Fibroblast of villous mesenchyme (primary cell): ENCODE data around the gene DMXL1. TPM values are rescaled to one million over a fixed set of nuclear protein-coding genes. Genes with fewer than 3 reads are reported as not detected.
A peak's percentile ranks its signal among the peaks of the same experiment; 100 is the strongest.

ENCODE experiments used
- DNase-seq: peaks from one replicate; pipeline ENCODE4 v3.0.0-alpha.2; 2010; ENCODE audit warnings: low read depth
- H3K4me3 ChIP-seq: 2 replicates; pipeline ENCODE4 v1.5.1; 2011; ENCODE audit warnings: low read depth, mild to moderate bottlenecking, low read length
- total RNA-seq: library from RNA; depleted of rRNA; stranded (reverse); fragments of >200 nt; gene quantifications from 2 replicates; pipeline ENCODE4 v1.2.3, GENCODE V29; 2012
- TF ChIP-seq, protein P1 (sequence below): IDR thresholded peaks from 2 replicates; pipeline ENCODE4 v1.5.1; 2012; ENCODE audit warnings: low read depth, mild to moderate bottlenecking, low read length; ENCODE audit not compliant: insufficient read depth

DMXL1 gene
- total RNA-seq, 1 donor, result 54.8 TPM

DNA sequence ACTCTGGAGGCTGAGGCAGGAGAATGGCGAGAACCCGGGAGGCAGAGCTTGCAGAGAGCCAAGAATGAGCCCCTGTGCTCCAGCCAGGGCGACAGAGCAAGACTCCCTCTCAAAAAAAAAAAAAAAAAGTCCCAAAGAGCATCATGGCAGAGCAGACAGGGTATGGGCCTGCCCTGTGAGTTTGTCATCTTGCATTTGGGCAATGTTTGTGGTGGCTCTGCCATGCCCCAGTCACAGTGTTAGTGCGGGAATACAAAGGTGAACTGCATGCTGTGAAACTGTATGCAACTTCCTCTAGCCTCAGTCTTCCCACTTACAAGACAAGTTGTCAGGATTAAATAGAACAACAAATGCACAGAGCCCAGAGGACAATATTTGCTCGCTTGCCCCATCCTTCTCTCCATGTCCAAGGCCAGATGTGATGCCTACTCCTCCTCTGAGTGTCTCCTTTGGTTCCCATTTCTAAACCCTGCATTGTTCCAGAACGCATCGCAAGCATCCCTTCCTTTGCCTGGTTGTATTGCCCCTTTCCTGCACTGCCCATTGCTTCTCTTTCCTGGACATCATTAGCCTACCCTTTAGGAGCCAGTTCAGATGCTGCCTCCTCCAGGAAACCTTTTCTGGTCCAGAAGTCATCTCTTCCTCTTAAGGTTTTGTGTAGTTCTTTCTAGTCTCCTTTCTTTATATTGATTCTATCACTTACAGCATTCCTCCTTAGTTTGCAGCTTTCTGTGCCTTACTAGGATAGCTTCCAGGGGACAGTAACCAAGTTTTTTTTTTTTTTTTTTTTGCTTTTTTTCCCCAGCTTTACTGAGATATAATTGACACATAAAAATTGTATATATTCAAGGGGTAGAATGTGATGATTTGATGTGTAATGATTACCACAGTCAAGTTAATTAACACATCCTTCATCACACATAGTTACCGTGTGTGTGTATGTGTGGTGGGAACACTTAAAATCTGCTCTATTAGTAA lies 215.9 kb downstream of the DMXL1 start:
- TF ChIP-seq, protein P1, sequence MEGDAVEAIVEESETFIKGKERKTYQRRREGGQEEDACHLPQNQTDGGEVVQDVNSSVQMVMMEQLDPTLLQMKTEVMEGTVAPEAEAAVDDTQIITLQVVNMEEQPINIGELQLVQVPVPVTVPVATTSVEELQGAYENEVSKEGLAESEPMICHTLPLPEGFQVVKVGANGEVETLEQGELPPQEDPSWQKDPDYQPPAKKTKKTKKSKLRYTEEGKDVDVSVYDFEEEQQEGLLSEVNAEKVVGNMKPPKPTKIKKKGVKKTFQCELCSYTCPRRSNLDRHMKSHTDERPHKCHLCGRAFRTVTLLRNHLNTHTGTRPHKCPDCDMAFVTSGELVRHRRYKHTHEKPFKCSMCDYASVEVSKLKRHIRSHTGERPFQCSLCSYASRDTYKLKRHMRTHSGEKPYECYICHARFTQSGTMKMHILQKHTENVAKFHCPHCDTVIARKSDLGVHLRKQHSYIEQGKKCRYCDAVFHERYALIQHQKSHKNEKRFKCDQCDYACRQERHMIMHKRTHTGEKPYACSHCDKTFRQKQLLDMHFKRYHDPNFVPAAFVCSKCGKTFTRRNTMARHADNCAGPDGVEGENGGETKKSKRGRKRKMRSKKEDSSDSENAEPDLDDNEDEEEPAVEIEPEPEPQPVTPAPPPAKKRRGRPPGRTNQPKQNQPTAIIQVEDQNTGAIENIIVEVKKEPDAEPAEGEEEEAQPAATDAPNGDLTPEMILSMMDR, result no peak
- H3K4me3 ChIP-seq, result no peak overlapping the region
- DNase-seq, result no peak

DNA sequence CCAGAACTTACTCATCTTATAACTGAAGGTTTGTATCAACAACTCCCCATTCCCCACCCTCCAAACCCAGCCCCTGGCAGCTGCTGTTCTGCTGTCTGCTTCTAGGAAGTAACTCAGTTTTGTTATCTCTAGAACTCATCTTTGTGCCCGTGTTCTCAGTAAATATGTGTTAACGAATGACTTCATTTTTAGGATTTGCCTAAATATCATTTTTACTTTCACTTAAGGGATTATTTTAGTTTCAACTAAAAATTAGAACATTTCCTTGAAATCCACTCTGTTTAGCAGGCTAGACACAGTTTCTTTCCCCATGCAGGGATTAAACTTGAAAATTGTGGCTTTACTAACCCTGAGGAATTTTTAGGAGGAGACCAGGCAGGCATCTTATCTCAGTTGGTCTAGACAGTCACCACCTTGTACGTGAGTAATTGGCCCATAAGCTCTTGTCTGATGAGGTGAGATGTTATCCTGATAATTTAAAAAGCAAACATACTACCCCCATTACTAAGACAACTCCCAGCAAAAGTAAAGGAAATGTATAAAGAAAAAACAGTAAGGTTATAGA lies 216.7 kb downstream of the DMXL1 start:
- DNase-seq, result peak; percentile 92
- H3K4me3 ChIP-seq, result peak overlapping the region; percentile 13
- TF ChIP-seq, protein P1, result no peak

DNA sequence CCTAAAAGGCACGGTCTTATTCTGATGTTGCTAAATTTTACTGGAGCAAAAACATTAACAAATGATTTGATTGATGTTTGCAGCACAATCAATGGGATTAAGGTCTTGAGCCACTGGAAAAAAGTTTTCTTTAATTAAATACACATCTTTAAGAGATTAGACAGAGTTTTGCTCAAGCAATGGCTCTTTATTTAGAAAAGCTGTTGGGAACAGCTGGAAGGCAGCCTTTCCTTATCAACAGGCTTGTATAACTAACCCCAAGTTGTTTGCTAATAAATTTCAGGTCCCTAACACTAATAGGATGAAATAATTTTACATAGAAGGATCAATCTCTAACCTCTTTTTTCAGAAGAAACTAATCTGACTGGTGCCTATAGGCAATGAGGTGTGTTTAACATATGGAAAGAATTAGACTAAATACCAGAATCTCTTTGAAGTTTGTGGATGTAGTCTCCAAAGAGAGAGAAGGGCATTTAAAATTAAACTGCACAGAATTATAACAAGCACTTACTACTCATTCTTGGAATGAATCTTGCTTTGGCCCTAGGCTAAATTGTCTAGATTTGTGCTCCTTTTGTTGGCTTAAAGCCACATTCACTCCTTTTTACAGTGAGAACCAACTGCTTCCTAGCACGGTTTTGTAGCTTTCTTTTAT lies 217.6 kb downstream of the DMXL1 start:
- peak; percentile 77 for DNase-seq
- TF ChIP-seq, protein P1, result no peak
- H3K4me3 ChIP-seq, result no peak overlapping the region

DNA sequence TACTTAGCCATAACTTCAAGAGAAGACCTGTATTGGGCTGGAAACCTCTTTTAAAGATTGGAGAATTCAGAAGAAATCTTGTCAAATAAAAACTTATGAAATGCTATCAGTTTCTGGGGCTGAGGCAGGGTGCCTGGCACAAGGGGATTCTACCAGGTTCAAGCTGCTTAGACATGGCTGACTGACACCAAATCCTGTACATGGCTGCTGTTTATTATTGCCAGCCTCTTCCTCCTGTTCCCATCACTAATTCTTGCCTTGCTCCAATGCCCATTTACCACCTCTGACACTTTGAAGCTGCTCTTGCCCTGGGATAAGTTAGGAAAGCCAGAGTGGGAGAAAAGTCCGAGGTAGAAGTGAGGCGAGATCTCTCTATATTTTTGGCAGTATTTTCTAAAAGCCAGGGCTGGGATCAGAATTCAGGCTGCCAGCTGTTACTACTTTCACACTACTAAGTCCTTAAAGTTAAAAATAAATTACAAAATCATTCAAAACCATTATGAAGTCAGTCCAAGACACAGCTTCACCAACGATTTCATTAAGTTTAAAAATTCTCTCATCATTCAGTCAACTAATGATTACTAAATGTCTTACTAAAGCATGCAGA lies 218.7 kb downstream of the DMXL1 start:
- TF ChIP-seq, protein P1, result no peak
- DNase-seq, result no peak

DNA sequence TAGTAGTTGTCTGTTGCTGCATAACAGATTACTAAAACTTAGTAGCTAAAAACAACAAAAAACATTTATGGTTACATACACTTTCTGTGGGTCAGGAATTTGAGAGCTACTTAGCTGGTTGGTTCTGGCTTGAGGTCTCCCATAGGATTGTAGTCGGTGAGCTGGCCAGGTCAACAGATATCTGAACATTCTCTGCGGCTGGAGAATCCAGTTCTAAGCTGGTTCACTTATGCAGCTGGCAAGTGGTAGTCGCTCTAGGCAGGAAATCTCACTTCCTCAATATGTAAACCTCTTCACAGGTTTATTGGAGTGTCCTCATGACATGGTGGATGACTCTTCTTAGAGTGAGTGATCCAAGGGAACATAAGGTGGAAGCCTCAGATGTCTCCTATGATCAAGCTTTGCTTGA lies 219.3 kb downstream of the DMXL1 start:
- peak; percentile 26 for DNase-seq
- TF ChIP-seq, protein P1, result no peak
- no peak overlapping the region for H3K4me3 ChIP-seq

More for the DNA sequence above, 218.7 kb downstream of the DMXL1 start:
- no peak overlapping the region for H3K4me3 ChIP-seq

DNA sequence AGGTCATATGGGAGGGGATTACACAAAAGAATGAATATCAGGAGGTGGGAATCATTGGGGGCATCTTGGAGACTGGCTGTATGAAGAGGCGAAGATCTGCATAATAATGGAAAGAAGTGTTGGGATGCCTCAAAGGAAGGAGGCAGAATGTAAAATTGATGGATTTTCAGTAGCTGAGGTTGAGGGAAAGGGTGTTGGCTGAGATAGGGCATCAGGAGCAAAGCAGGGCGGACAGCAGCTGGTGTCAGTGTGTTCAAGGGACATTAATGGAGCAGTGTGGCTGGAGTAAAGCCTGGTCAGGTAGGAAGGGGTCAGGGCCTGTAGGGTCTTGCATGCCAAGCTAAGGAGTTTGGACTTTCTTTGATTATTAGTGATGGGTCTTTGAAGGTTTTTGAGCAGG lies 219.7 kb downstream of the DMXL1 start:
- TF ChIP-seq, protein P1, result no peak
- DNase-seq, result no peak
- no peak overlapping the region for H3K4me3 ChIP-seq
